Activated T-helper 9 cell treated with anti-CD3 and anti-CD28 coated beads, Interleukin-2, amount 50 U/mL, for 16 hours (primary cell): ENCODE measurements around the gene VPS52.
"Not testable (repeated sequence)": the region's sequence is repeated elsewhere in the genome, so short reads cannot be mapped to it uniquely, and the experiment has no call there.

Experiments
- DNase-seq: peaks from one replicate; pipeline ENCODE4 v3.0.0-alpha.2; 2020; ENCODE audit warnings: low read depth

Gene VPS52

GRCh38 chr6:33279257-33279695, 7.6 kb upstream of the VPS52 start:
- DNase-seq: no peak

DNA sequence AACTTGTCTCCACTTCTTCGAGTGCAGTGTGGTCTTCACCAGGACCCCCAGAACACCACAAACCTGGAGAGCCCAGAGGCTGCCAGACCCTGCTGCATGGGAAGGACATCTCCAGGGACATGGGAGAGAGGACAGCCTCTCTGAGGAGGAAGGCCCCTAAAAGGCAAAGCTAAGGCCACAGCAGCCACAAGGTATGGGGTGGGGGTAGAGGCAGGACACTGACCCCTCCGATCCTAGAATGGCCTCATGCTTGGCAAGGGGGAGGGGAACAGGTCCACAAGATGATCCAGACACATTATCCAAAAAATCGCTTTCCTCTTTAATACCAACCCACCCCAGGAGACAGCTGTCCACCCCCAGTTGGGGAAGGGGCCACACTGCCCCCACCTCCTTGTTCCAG, 7.1 kb upstream of the VPS52 start:
- no peak for DNase-seq

- DNase-seq: no peak
Observed at GRCh38 chr6:33278392-33278741, 6.7 kb upstream of the VPS52 start.

GRCh38 chr6:33277663-33278391, 6.2 kb upstream of the VPS52 start:
- no peak for DNase-seq

DNA sequence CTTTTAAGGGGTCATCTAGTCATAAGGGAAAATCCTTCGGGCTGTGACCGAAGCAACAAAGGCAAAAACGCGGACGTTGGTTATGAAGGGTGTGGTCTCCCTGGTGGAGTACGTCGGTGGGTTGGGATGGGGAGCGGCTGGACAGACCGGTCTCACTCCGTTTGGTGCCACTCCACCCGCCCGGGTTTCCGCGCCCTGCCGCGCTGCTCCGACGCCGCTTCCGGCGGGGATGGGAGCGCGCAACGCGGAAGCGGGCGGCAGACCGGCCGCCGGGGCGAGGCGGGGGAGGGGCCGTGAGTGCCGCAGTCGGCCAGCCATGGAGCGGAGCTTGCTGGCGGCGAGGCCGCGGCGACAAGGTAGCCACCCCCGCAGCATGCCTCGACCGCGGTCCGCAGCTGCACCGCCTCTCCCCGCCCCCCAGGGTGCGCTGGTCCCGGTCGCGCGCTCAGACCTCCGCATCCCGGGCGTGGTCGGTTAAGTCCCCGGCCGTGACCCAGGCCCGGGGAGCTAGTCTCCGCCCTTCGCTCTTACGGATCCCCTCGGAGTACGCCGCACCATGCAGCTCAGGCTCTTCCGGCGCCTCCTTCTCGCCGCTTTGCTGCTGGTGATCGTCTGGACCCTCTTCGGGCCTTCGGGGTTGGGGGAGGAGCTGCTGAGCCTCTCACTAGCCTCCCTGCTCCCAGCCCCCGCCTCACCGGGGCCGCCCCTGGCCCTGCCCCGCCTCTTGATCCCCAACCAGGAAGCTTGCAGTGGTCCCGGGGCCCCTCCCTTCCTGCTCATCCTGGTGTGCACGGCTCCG, 5.4 kb upstream of the VPS52 start, which contains the start of gene B3GALT4:
Gene B3GALT4, plus strand, starts transcription at position 260 of the 799 bp plus-strand sequence. Its CDS starts 297 bp downstream, at position 557.
- peak; percentile 62 for DNase-seq

DNA sequence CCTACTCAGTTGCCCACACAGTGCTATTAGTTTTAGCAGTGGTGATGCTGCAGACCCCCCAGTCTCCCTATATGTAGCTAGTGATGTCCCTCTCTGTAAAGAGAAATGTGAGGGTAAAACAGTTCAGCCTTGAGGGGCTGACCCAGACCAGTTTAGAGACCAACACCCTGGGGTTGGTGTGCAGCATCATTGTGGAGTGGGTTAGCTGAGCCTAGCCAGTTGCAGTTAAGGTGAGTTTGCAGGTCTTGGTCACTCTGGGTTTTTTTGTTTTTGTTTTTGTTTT, 4.8 kb upstream of the VPS52 start:
- DNase-seq: no peak

DNA sequence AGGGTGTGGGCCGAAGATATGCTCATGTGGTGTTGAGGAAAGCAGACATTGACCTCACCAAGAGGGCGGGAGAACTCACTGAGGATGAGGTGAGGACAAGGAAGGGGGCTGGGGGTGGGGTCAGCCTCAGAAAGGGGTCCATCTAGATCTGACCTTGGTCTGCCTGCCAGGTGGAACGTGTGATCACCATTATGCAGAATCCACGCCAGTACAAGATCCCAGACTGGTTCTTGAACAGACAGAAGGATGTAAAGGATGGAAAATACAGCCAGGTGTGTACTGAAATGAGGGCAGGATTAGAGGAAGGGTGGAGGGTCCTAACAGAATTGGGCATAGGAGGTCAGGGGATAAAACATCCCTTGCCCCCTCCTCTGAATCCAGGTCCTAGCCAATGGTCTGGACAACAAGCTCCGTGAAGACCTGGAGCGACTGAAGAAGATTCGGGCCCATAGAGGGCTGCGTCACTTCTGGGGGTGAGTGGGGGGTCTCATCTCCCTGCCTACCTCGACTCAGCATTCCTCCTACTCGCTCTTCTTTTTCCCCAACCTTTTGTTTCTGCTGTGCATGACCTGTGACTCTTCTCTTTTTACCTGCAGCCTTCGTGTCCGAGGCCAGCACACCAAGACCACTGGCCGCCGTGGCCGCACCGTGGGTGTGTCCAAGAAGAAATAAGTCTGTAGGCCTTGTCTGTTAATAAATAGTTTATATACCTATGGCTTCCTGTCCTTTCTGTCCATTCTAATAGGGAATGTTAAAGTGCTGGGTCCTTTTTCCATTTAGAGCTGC, 4.3 kb upstream of the VPS52 start:
- DNase-seq: not testable (repeated sequence)

DNA sequence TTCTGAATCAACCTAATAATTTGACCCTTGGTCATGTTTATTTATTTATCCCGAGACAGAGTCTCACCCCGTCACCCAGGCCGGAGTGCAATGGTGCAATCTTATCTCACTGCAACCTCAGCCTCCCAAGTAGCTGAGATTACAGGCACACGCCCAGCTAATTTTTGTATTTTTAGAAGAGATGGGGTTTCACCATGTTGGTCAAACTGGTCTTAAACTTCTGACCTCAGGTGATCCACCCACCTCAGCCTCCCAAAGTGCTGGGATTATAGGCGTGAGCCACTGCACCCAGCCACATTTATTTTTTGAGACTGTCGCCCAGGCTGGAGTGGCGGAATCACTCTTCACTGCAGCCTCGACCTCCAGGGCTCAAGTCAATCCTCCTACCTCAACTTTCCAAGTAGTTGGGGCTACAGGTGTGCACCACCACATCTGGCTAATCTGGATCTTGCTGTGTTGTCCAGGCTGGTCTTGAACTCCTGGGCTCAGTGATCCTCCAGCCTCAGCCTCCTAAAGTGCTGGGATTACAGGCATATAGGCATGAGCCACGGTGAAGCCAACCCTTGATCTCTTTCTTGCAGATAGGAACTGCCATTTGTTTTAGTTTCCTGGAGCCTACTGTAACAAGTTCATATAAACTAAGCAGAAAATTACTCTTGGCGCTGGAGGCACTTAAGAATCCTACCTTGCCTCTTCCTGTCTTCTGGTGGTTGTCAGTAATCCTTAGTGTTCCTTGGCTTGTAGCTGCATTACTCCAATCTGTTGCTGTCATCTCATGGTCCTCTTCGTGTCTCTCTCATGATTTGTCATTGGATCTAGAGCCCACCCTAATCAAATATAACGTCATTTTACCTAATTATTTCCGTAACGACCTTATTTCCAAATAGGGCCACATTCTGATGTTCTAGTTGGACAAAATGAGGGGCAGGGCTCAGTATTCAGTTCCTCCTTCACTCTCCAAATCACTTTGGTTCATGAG, 2.5 kb upstream of the VPS52 start:
- DNase-seq: no peak

DNA sequence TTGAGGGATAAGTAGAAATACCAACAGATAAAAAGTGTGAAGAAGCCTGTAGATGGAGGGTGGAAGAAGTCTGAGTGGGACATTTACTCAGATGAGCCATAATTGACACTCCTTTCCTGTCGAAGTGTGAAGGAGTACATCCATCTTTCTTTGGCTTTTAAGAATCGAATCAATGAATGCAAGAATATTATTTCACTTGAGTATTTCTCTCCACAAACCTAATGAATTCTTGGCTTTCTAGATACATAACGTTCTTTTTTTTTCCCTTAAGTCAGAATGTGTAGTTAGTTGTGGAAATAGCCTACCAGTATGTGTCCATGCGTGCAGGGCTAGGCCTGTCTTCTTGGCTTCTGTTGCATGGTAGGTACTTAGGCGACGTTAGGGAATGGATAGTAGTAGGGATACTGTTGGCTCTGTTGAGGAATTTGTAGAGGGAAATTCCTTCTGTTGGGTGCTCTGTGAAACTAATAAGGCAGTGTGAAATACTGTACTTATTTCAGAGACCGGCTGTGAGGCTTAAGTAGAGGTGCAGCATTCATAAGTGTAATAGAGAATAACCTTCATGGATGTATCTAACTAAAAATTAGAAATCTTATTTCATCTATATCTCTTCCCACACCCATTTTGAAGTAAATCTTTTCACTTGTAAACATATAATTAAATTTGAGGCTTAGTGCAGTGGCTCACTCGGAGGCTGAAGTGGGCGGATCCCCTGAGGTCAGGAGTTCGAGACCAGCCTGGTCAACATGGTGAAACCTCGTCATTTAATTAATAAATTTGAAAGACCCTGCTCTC, 1.6 kb upstream of the VPS52 start:
- DNase-seq: no peak

GRCh38 chr6:33272275-33273128, 826 bp upstream of the VPS52 start:
- DNase-seq: no peak

- no peak for DNase-seq
Observed at GRCh38 chr6:33271117-33271467, 584 bp downstream of the VPS52 start.

DNA sequence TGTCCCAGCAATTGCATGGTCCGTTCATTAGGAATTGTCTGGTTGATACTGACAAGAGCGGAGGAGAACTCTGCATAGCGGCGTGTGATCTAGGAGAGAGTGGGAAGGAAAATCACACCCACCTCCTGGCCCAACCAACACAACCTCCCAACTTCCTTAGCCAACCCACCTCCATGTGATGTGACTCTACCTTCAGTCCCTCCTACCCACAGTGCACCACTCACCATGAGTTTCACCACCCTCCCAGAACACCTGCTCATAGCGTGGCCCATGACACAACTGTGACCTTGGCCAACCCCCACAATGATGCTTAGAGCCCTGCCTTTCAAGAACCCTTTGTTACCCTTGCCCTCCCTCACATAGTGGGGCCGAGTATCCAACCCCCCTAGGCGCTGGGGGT, 7.7 kb downstream of the VPS52 start:
- DNase-seq: no peak

DNA sequence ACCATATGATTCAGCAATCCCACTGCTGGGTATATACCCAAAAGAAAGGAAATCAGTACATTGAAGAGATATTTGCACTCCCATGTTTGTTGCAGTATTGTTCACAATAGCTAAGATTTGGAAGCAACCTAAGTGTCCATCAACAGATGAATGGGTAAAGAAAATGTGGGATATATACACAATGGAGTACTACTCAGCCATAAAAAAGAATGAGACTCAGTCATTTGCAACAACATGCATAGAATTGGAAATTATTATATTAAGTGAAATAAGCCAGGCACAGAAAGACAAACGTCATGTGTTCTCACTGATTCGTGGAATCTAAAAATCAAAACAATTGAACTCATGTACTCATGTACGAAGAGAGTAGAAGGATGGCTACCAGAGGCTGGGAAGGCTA, 9.2 kb downstream of the VPS52 start:
- not testable (repeated sequence) for DNase-seq

DNA sequence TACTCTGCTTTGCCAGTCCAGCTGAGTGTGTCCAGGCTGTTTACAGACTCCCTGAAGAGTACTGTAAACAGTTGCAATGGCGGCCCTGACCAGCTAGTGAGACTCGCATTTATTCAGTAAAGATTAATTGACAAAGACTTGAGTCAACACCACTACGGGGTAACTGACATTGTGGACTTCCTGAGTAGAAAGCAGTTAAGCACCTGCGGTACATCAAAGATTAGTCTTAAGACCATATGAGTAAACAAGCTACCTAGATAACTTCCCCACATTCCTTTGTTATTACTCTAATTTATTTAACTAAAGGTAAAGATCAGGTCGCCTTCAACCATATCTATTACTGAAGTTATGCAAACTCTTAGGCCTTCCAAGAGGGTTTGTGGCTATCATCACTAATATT, 12.6 kb downstream of the VPS52 start:
- DNase-seq: no peak

GRCh38 chr6:33254591-33254990, 17.1 kb downstream of the VPS52 start:
- DNase-seq: no peak

DNA sequence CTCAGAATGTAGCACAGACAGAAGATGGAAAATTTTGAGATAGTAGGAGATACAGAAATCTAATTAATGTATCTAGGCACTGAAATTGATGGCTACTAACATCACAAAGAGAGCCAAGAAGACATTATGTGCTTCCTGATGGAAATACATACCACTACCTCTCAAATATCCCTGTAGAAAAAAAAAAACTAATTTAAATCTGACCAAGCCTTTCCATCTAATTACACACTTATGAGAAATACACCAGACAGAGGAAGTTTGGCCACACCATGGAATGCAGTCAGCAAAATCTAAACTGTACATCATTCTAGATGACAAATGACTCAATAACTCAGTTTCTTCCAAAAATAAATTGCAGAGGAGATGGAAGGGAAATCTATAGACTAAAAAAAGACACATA, 18.9 kb downstream of the VPS52 start:
- DNase-seq: no peak

GRCh38 chr6:33251395-33252012, 20.2 kb downstream of the VPS52 start:
- DNase-seq: no peak

GRCh38 chr6:33250731-33251130, 20.9 kb downstream of the VPS52 start:
- no peak for DNase-seq
